Amniotic stem cell (primary cell): Measurements from ENCODE around the gene MID1.

Experiments
- DNase-seq: peaks from one replicate; lab custom pipeline; 2025; lab: John Stamatoyannopoulos, UW

The MID1 gene

DNA sequence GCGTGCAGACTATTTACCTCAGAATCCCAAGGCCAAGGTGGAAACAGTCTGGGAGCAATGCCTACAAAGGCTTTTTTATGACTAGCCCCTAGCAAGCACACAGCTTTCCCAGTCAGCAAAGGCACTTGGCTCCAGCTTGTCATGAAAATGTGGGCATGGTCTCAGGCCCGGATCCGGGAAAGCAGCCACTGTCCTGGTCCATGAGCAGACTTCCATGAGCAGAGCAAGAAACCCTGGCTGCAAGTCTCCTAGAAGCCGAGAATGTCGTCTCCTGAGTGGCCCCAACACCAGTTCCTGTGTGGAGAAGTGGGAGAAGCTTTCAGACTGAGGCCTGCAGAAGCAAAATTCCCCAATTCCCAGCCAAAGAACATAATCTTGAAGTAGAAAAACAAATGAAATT is 190.5 kb downstream of the MID1 start:
- no peak for DNase-seq

DNA sequence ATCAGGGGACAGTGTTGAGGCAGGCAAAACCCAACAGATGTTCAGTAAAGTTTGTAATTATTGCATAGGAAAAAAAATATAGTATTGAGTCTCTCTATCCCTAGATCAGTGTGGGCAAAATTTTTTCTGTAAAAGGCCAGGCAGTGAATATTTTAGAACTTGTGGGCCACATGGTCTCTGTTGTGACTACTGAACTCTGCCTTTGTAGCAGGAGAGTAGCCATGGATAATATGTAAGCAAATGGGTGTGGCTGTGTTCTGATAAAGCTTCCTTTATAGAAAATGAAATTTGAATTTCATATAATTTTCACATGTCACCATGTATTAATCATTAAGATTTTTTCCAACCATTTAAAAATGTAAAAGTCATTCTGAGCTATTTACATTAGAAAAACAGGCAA is 193.1 kb downstream of the MID1 start:
- no peak for DNase-seq

DNA sequence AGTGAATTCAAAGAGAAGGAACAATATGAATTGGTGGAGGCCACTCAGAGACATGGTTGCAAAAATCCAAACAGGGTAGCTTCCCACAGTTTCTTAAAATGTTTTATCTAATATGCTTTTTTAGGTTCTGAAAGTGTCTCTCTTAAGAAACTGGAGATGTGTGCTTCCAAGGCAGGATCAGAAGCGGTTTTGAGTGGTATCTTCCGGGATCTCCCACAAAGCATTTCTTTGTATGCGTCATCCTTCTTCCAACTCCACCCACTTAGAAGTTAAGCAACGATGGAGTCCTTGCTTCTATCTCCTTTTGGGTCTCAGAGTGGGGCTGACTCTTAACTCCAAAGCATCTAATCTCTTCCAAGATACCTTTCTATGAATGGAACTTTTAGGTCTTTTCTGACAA is 196.7 kb downstream of the MID1 start:
- DNase-seq, result no peak

DNA sequence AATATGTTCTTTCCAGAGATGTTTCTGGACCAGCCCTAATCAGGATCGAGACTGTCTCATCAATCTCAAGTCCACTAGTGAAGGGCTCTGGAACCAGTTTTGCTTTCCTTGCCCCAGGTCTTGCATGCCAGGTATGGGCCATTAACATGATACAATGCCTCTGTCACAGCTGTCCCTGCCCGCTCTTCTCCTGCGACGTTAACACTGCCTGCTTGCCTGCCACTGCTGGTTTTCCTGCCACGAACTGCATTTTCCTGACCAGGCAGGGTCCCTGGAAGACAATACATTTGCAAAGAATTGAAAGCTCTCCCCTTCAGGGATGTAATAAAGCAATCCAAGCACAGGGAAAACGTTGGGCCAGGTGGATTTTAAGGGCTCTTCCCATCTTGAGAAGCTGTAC is 200.3 kb downstream of the MID1 start:
- DNase-seq, result no peak

DNA sequence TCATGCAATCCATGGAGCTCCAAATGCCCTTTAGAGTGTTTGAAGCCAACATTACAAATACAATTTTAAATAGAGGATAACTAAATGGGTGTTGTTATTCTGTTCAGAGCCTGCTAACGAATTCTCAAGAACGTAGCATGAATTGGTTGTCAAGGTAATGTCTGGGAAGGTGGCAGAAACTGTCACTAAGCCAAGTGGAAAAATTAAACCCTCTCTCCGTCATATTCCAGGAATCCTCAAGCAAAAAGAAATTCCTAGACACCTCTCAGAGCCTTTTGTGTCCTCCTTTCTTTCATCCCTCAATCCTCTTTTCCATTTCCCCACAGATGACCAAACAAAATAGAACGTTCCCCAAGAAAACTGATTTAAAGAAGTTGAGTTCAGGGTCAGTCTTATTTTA is 204.0 kb downstream of the MID1 start:
- no peak for DNase-seq

DNA sequence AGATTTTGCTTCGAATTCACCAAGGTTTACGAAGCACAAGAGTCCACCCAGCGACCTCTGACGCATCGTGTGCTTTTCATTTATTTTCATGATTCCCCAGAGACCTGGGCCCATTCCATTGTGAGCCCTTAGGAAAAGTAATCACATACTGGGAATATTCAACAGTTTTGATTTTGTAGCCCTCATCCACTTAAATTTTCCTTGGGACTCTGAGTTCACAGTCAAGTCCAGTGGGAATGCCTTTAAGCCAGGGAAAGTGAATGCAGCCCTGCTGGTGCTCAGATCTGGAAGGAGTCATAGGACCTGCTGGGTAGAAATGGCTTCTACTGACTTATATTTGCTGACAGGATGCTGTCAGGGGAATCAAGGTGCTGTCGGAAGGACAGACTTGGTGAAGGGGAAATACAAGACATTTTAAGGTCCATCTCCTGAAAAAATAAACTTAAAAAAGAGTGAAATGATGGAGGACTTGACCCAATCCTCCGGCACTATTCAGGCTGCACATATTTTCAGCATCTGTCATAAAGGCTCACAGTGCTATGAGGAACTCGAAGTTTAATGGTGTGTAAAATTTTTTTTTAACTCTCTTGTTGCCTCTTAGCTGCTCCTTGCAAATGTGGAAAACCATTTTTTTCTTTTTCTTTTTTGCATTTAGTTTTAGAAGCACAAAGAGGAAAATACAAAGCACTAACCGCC is 204.9 kb downstream of the MID1 start:
- no peak for DNase-seq

DNA sequence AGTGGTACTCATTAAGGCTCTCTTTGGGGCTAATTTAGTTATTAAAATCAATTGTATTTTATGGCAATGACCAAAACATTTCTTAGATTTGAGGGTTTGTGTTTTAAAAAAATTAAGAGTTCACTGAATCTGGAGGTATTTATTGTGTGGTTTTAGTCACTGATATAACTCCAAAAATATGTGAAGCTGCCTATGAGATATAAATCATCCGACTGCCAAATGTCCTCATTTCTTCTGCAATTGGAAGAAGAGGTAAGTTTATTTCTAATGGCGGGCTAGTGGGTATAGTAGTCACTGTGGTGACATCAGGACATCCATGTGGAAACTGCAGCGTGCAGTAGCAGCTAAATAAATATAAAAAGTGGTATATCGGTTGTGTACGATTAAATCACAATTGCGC is 205.5 kb downstream of the MID1 start:
- peak; percentile 0 for DNase-seq

DNA sequence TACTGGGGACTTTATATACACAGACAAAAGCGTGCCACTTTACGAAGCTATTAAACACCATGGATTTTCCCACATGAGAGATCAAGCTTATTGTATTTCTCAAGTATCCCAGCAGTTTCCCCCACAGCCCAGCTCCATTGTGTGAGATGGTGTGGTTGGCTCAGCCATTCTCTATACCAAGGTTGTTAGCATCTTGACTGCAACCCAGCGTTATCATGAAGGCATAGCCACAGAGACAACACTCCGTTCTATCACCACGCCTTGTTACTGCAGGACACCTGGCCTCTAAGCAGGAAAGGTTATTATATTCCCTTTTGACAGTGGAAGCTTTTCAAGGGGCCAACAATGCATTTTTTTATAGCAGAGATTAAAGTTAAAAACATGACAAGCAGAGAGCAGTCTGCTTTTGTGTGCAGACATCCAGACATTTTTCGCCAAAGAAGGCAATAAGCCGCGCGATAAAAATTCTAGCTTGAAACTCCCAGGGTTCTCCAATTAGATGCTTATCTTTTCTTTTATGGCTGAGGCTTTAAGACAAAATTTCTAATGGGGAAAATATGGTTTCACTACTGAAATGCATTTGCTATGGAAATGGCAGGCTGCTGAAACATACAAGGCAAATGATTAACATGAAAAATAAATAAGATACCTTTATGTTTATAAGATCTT is 206.1 kb downstream of the MID1 start:
- DNase-seq, result no peak

DNA sequence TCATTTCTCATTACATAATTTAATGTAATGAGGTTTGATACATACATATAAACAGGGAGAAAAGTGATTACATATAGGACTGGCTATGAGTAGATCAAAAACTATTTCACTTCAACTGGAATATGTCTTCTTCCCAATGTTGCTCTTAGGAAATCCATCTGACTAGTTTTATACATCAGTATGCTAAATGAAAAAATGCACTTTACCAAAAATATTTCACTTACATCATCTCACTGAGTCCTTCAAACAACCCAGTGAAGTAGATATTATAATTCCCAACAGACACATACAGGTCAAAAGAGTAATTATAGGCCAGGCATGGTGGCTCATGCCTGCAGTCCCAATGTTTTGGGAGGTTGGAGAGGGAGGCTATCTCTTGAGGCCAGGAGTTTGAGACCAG is 215.9 kb downstream of the MID1 start:
- peak; percentile 10 for DNase-seq

DNA sequence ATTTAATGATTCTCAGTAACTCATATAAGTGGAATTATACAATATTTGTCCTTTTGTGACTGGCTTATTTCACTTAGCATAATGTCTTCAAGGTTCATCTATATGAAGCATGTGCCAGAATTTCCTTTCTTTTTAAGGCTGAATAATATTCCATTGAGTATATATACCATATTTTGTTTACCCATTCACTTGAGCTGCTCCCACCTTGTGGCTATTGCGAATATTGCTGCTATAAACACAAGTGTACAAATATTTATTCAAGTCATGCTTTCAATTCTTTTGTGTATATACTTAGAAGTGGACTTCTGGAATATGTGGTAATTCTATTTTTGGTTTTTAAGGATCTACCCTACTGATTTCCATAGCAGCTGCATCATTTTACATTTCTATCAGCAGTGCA is 219.1 kb downstream of the MID1 start:
- no peak for DNase-seq

DNA sequence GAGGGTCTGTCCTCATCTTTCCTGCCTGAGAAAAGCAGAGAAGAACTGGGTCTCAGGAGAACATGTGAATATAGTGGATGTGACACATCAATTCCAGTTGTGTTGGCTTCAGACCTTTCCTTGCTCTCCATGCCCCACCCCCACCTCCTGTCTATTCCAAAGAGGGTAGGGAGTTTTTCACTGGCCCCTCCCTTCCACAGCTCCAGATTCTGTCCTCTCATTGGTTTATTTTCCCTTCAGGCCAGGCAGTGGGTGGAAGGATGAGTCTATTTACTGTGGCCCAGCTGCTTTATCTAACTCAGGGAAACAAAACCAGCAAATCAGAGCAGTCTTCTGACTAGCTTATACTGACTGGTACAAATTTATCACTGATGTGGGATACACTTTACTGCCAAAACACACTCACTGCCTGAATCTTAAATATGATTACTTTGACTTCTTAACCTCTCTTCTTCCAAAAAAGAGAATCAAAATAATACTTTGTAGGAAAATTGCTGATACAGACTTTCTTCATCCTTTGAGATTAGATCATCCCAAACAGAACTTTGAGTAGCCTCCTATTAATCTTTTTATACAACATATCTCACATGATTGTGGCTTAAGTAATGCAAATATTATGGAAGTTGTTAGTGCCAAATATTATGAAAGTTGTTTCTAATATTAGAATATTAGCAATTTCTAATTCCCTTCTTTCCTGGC is 221.2 kb downstream of the MID1 start:
- no peak for DNase-seq

DNA sequence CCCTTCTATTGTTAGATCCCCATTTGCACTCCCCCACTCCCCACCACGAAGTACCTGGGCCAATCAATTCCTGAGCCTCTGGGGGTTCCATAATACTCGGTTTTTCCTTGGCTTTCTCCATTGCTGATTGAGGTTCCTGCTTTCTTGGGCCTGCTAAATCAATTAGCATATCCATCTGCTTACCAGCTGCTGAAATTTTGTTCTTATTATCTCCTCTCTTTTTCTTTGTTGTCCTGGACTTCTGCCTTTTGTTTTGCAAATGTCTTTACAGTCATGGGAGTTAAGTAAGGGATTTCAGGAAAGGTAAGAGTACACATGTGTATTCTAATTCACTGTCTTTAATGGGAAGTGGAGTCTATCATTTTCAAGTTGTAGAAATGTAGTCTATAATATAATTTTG is 222.2 kb downstream of the MID1 start:
- DNase-seq, result no peak

DNA sequence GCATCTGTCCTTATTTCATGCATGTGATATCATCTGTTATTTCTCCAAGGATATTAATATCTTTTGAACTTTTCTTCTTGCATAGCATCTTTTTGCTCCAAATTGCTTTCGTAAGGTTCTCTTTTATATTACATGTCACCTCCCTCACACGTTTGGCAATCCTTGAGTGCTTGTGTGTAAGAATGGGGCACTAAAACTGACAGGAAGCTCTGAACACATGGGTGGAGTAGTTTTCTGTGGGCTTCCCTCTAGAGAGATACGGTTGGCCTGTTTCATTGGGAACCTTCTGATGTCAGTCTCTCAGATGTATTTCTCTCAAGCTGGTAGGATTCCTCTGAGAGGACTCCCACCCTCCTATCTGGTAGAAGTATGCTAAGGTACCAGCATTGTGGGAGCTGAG is 223.0 kb downstream of the MID1 start:
- DNase-seq, result no peak

DNA sequence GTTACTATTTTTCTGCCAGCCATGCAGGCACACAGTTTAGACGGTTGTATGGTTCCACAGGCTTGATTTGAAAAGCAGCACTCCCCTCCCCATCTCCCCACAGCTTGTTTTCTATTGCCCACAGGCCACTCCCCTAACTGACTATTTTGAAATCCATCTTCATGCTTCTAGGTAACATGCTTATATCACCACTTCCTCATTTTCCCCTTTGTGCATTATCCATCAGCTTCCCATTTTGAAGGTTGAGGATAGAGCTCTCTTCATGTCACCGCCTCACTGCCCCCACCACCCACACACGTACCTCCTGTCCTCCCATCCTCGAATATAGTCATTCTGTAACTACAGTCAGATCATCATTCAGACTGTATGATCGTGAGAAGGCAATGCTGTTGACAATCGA is 224.7 kb downstream of the MID1 start:
- no peak for DNase-seq
